ENCODE measurements around the gene GRK1. TPM values are rescaled to one million over a fixed set of nuclear protein-coding genes. Genes with fewer than 3 reads are reported as not detected.
"Not testable (repeated sequence)": the region's sequence is repeated elsewhere in the genome, so short reads cannot be mapped to it uniquely, and the experiment has no call there.

The GRK1 gene
- total RNA-seq, 2 experiments from 2014 or later = 0.07 to 0.09 TPM

DNA sequence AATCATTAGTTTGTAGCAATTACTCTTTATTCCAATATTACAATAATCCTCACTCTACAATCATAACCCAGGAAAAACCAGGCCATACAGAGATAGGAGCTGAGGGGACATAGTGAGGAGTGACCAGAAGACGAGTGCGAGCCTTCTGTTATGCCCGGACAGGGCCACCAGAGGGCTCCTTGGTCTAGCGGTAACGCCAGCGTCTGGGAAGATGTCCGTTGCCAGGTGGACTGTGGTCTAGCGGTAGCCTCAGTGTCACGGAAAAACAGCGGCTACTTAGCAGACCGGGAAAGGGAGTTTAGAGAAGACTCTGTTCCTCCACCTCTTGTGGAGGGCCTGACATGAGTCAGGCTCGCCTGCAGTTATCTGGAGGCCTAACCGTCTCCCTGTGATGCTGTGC is 45.5 kb upstream of the GRK1 start:
- H3K4me1 Mint-ChIP-seq (ENCODE audit: low read depth); H3K27me3 Mint-ChIP-seq; H3K9me3 Mint-ChIP-seq; CTCF ChIA-PET; H3K27ac Mint-ChIP-seq; DNase-seq; H3K4me3 Mint-ChIP-seq; ATAC-seq; intact Hi-C loops (cut with micrococcal nuclease): not testable (repeated sequence)
- POLR2A ChIA-PET = interaction anchor here (0.8 kb wide), 1 partner anchor 159 kb away, joined by 3 read pairs; no protein-coding TSS in a partner anchor
- TF ChIP-seq, protein P1, sequence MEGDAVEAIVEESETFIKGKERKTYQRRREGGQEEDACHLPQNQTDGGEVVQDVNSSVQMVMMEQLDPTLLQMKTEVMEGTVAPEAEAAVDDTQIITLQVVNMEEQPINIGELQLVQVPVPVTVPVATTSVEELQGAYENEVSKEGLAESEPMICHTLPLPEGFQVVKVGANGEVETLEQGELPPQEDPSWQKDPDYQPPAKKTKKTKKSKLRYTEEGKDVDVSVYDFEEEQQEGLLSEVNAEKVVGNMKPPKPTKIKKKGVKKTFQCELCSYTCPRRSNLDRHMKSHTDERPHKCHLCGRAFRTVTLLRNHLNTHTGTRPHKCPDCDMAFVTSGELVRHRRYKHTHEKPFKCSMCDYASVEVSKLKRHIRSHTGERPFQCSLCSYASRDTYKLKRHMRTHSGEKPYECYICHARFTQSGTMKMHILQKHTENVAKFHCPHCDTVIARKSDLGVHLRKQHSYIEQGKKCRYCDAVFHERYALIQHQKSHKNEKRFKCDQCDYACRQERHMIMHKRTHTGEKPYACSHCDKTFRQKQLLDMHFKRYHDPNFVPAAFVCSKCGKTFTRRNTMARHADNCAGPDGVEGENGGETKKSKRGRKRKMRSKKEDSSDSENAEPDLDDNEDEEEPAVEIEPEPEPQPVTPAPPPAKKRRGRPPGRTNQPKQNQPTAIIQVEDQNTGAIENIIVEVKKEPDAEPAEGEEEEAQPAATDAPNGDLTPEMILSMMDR (IDR thresholded peaks at IDR 0.05) = peak; percentile 19
- H3K36me3 Mint-ChIP-seq (ENCODE audit: low read depth) = peaks cover 29% of the 10 kb centered on the region

DNA sequence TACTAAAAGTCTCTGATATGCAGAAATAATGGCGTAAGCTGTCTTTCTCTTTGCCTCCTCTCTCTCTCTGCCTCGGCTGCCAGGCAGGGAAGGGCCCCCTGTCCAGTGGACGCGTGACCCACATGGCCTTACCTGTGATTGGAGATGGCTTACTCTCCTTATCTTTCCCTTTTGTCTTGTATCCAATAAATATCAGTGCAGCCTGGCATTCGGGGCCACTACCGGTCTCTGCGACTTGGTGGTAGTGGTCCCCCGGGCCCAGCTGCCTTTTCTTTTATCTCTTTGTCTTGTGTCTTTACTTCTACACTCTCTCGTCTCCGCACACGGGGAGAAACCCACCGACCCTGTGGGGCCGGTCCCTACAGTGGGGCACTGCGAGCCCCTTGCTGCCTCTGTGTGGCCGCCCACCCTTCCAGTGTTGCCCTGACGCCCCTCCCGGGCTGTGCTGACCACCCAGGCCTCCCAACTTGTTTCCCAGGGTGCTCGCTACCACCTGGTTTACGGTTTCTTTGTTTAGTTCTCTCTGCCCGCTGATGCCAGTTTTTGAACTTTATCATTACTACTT is 45.0 kb upstream of the GRK1 start:
- peaks cover 35% of the 10 kb centered on the region for H3K36me3 Mint-ChIP-seq (ENCODE audit: low read depth)
- POLR2A ChIA-PET; H3K27me3 Mint-ChIP-seq; DNase-seq; CTCF ChIA-PET; ATAC-seq; H3K4me3 Mint-ChIP-seq; H3K4me1 Mint-ChIP-seq (ENCODE audit: low read depth); intact Hi-C loops (cut with micrococcal nuclease); H3K9me3 Mint-ChIP-seq; H3K27ac Mint-ChIP-seq: not testable (repeated sequence)

DNA sequence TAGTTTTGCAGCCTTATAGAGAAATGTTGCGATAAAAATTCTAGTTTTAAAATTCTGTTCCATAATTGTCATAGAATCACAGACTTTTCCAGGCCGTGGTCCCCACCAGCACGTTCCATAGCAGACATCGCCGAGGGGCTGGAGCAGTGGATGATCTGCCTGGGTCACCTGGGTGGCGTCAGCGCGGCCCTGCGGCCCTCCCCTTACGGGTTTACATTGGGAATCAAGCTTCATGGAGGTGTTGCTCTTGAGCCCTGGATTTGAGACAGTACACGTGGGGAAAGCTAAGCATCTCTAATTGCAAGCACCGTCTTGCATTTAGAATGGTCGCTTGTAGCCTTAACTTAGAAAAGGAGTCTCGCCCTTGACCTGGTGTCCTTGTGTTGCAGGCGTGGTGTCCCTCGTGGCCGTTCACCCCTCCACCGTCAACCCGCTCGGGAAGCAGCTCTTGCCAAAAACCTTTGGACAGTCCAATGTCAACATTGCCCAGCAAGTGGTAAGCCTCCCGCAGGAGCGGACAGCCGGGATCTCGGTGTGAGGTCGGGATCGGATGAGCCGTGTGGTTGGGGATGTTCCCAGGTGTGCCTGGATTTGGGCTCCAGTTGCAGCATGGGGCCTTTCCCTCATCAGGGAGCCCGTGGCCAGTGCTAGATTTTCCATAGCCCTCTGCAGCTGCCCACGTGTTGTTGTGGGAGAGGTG is 44.1 kb upstream of the GRK1 start:
- ATAC-seq (no peak), DNase-seq (no peak)
- Mint-ChIP-seq H3K4me1 (ENCODE audit: low read depth) (no peaks in the 10 kb centered on the region), H3K9me3 (no peaks in the 10 kb centered on the region), H3K27me3 (no peaks in the 10 kb centered on the region), H3K4me3 (no peak overlapping the region), H3K27ac (no peak overlapping the region), H3K36me3 (ENCODE audit: low read depth) (peaks cover 38% of the 10 kb centered on the region)
- ChIA-PET CTCF (no interaction called here), POLR2A (no interaction called here)
- TF ChIP-seq, protein P1 (IDR thresholded peaks at IDR 0.05) = no peak
- intact Hi-C loops (cut with micrococcal nuclease) = no loop called here

DNA sequence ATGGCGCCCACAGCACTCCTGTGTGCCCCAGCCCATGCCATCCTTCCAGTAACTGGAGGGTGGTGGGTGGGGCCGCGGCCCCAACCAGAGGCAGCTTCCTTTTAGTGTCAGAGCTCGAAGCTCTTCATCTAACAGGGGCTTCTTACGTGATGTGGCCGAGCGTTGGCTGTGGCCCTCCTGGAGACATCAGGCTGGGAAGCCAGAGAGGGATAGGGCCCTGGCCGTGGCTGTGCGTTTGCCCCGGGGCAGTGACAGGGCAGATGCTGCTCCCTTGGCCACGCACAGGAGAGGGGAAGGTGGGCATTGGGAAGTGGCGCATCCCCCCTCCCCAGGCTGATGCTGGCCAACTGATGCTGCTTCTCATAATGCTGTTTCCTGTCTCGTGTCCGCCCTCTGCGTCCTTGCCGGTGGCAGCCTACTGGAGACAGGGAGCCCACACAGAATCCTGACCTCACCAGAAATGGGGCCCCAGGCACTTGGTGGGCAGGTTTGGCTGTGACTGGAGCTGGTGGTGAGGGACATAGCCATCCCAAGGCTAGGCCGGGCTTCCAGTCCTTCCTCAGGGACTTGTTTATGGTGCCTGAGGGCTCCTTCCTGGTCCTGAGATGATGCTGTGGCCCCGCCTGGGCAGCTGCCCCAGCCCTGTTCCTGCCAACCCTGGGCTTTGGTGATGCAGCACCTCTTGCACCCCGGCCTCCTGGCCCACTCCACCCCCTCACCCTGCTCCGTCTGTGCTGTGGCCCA is 43.4 kb upstream of the GRK1 start:
- Mint-ChIP-seq H3K27me3 (no peaks in the 10 kb centered on the region), H3K4me3 (no peak overlapping the region), H3K27ac (no peak overlapping the region), H3K36me3 (ENCODE audit: low read depth) (peaks cover 38% of the 10 kb centered on the region), H3K4me1 (ENCODE audit: low read depth) (no peaks in the 10 kb centered on the region), H3K9me3 (no peaks in the 10 kb centered on the region)
- ATAC-seq = no peak
- TF ChIP-seq, protein P1 (IDR thresholded peaks at IDR 0.05) = no peak
- intact Hi-C loops (cut with micrococcal nuclease) = no loop called here
- no peak for DNase-seq
- ChIA-PET CTCF (no interaction called here), POLR2A (no interaction called here)

DNA sequence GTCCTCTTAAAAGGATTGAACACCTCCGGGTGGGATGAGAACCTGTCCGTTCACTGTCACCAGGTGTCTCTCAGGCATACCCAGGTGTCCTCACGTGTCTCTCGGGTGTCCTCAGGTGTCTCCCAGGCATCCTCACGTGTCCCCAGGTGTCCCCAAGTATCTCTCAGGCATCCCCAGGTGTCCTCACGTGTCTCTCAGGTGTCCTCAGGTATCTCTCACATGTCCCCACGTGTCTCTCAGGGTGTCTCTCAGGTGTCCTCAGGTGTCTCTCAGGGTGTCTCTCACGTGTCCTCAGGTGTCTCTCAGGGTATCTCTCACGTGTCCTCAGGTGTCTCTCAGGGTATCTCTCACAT is 42.8 kb upstream of the GRK1 start:
- Mint-ChIP-seq H3K27ac (no peak overlapping the region), H3K9me3 (no peaks in the 10 kb centered on the region), H3K27me3 (no peaks in the 10 kb centered on the region), H3K36me3 (ENCODE audit: low read depth) (peaks cover 37% of the 10 kb centered on the region), H3K4me3 (no peak overlapping the region), H3K4me1 (ENCODE audit: low read depth) (no peaks in the 10 kb centered on the region)
- ChIA-PET CTCF (no interaction called here), POLR2A (no interaction called here)
- TF ChIP-seq, protein P1 (IDR thresholded peaks at IDR 0.05) = no peak
- intact Hi-C loops (cut with micrococcal nuclease) = no loop called here
- DNase-seq (no peak), ATAC-seq (no peak)

DNA sequence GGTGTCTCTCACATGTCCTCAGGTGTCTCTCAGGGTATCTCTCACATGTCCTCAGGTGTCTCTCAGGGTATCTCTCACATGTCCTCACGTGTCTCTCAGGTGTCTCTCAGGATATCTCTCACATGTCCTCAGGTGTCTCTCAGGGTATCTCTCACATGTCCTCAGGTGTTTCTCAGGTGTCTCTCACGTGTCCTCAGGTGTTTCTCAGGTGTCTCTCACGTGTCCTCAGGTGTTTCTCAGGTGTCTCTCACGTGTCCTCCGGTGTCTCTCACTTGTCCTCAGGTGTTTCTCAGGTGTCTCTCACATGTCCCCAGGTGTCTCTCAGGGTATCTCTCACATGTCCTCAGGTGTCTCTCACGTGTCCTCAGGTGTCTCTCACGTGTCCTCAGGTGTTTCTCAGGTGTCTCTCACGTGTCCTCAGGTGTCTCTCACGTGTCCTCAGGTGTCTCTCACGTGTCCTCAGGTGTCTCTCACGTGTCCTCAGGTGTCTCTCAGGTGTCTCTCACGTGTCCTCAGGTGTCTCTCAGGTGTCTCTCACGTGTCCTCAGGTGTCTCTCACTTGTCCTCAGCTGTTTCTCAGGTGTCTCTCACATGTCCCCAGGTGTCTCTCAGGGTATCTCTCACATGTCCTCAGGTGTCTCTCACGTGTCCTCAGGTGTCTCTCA is 42.2 kb upstream of the GRK1 start:
- ATAC-seq; H3K27ac Mint-ChIP-seq; POLR2A ChIA-PET; H3K9me3 Mint-ChIP-seq; CTCF ChIA-PET; H3K4me1 Mint-ChIP-seq (ENCODE audit: low read depth); intact Hi-C loops (cut with micrococcal nuclease); H3K4me3 Mint-ChIP-seq; DNase-seq; H3K27me3 Mint-ChIP-seq: not testable (repeated sequence)
- H3K36me3 Mint-ChIP-seq (ENCODE audit: low read depth) = peaks cover 41% of the 10 kb centered on the region

Measured in activated CD8-positive, alpha-beta T cell treated with anti-CD3 and anti-CD28 coated beads for 36 hours (primary cell).